D721Med (cell line): ENCODE measurements around the gene FCRL3.

Experiments
- DNase-seq: peaks from one replicate; pipeline ENCODE4 v3.0.0; 2011; ENCODE audit warnings: low spot score; ENCODE audit not compliant: insufficient read length
- FAIRE-seq: peaks from 2 replicates; lab custom pipeline; 2011; peaks lifted over from hg19 to GRCh38; lab: Jason Lieb, UNC
- TF ChIP-seq, protein P1 (sequence below): IDR thresholded peaks from 2 replicates; pipeline ENCODE4 v1.5.1; 2012; ENCODE audit warnings: mild to moderate bottlenecking, control low read depth; ENCODE audit not compliant: insufficient read depth; ENCODE audit errors: missing control alignments

The FCRL3 gene

DNA sequence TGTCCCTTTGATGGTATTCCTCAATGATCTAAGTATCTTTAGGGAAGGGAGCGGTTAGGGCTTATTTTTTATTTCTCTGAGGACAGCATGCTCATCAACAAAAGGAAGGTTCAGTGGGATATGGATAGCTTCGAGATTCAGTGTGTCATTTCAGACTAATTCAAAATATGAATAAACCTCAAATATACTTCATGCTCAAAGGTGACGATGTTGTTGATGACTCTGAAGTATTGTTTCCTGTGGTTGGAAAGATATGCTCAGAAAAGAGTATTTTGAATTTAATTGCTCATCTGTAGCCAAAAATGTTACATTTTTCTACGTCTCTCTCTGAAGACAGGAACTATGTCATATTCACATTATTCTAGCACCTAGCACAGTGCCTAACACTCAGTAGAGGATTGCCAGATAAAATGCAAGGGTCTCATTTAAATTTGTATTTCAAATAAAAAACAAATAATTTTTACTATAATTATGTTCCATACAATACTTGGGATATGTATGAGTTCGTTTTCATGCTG, 1.8 kb upstream of the FCRL3 start:
- TF ChIP-seq, protein P1, sequence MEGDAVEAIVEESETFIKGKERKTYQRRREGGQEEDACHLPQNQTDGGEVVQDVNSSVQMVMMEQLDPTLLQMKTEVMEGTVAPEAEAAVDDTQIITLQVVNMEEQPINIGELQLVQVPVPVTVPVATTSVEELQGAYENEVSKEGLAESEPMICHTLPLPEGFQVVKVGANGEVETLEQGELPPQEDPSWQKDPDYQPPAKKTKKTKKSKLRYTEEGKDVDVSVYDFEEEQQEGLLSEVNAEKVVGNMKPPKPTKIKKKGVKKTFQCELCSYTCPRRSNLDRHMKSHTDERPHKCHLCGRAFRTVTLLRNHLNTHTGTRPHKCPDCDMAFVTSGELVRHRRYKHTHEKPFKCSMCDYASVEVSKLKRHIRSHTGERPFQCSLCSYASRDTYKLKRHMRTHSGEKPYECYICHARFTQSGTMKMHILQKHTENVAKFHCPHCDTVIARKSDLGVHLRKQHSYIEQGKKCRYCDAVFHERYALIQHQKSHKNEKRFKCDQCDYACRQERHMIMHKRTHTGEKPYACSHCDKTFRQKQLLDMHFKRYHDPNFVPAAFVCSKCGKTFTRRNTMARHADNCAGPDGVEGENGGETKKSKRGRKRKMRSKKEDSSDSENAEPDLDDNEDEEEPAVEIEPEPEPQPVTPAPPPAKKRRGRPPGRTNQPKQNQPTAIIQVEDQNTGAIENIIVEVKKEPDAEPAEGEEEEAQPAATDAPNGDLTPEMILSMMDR, result no peak
- FAIRE-seq (no peak), DNase-seq (no peak)

DNA sequence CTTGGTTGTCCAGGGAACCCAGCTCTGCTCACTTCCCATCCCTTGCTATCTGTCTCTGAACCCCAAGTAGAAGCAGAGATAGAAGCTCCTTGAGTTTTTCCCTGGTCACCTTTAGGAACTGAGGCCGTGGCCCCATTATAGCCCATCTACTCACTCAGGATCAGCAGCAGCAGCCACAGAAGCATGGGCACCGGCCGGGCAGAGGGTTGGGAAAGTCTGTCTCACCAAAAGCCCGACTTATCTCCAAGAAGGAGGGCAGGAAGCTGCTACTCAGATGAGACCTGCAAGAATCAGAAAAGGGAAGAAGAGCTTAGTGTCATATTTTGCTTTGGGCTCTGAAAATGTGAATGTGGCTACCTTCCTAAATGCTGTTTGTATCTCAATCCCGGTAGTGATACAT, 264 bp downstream of the FCRL3 start:
- FAIRE-seq, result no peak
- DNase-seq, result no peak
- TF ChIP-seq, protein P1, result no peak

DNA sequence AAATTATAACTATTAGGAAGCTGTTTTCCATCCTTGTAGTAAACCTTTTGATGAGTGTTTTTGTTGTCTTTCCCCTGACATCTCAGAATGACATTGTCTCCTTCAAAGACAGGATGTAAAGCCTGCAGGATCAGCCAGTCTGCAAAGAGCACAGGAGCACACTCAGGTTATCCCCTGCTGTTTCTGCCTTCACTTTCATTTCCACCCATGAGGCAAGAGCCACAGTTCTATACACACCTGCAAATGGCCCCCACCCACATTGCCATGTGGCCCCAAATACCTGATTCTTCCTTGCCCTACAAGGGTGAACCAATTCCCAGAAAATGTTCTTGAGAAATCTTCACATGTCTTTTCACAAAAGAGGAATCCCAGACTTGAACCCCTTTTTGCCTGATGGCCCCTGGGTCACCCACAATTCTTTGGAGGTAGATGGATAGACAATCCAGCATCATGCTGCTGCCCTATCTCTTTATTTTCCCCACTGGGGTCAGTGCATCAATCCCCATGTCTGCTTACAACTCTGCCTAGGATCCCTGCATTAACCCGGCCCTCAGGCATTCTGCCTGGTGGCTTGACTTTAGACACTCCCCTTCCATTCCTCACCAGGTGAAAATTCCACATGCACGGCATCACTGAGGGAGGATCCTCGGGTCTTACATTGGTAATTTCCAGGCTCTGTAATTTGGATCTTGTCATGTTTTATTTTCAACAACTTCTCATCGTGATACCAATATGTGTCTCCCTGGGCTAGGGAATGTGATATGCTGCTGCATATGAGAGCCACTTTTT, 2.6 kb downstream of the FCRL3 start:
- FAIRE-seq, result no peak
- no peak for DNase-seq
- TF ChIP-seq, protein P1, result no peak

DNA sequence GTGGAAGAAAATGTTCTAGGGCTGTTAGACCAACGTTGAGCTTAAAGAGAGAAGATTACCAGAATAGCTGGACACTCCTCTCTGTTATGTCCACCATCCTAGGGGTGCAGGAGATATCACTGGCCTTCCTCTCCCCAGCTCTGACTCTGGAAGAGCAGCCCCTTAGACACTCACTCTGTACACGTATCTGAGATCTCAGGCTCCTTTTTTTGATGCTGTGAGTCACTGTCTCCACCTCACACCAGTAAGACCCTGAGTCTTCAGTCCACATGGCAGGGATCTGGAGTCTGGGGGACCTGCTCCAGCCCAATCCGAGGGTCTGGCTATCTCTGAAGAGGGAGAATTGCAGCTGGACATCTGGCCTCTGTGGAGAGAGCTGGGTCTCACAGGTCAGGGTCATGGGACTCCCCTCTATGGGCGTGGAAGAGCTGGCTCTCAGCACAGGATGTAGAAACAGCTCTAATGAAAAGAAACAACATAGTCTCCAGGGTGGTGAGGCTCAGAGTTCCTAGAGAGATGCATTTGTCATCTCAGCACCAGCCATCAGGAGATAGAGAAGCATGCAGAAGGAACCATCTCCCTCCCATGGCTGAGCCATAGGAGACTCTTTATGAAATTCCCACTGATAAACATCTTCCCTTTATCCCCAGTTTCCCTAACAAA, 3.5 kb downstream of the FCRL3 start:
- no peak for DNase-seq
- no peak for FAIRE-seq
- TF ChIP-seq, protein P1, result no peak

DNA sequence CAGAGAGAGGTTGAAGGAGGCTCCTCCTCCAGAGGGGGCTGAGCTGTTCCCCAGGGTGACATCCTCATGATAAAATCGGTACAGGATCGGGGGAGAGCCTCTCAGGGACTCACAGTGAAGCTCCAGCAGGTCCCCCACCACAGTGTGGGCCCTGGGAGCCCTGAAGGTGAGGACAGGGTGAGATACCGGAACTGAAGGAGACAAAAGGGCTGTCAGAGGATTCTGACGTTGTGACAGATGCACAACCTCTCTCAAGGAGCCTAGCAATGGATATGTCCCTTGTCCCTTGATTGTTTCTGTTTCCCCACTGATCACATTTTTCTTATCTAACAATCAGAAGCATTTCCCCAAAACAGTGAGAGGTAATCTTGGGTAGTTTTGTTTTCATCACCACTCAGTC, 5.2 kb downstream of the FCRL3 start:
- FAIRE-seq, result no peak
- TF ChIP-seq, protein P1, result no peak
- DNase-seq, result no peak

DNA sequence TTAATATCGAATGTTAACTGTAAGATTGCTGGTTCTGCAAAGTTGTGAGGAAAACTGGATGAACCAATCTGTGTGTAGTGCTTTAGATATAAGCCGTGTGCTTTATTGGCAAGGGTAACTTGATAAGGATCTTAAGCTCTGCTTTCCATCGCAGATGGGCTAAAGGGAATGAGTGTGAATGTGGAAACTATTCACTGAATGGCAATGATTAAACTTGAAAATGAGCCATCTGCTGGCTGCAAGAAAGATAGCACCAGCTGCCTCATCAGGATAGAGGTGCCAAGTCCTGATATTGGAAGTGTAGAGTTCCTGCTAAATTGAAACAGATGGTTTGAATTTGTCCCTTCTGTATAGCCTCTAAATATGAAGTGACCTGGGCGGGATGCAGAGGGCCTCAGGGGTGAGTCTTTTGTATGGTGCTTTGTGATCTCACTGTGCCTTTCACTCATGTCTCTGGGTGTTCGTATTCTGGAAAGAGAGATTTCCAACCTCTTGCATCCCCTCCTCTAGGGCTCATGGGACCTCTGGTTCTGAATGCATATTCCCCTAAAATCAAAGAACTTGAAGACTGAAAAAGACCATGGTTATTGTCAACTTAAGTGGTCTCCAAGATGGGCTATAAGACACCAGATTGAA, 9.2 kb downstream of the FCRL3 start:
- TF ChIP-seq, protein P1, result peak; percentile 86
- FAIRE-seq (peak; percentile 89), DNase-seq (peak; percentile 51)
